Endothelial cell of umbilical vein (primary cell): ENCODE measurements around the gene KCNIP3.

Experiments
- CTCF ChIP-seq, 2 donors: IDR thresholded peaks; 1 replicate in 1 of 2; 2 replicates in 1 of 2; pipeline ENCODE4 v1.5.1; 2011; ENCODE audit warnings: low read length in 2 of 2, mild to moderate bottlenecking in 2 of 2, moderate library complexity in 2 of 2, control low read depth in 1 of 2, inconsistent platforms in 1 of 2, low read depth in 1 of 2; ENCODE audit not compliant: insufficient read depth in 1 of 2; ENCODE audit errors: extremely low read depth in 1 of 2
- POLR2A ChIP-seq: IDR thresholded peaks from 2 replicates; pipeline ENCODE4 v1.6.1; 2012; ENCODE audit warnings: low read depth, mild to moderate bottlenecking, control low read depth, low read length

GRCh38 chr2:95392320-95392719, 95.2 kb downstream of the KCNIP3 start:
- TF ChIP-seq CTCF (IDR thresholded peaks at IDR 0.05; ENCODE audit: extremely low read depth in 1 of 2, insufficient read depth in 1 of 2, low read depth in 1 of 2, low read length in 2 of 2), result no peak
- TF ChIP-seq POLR2A, result no peak
